ENCODE results near the gene GPR78. TPM values are rescaled to one million over a fixed set of nuclear protein-coding genes. Genes with fewer than 3 reads are reported as not detected.

GPR78 gene
- polyA plus RNA-seq, 1 donor (not counting 4 experiments of a cell fraction or from before 2014, with no cell fraction given) = not detected

DNA sequence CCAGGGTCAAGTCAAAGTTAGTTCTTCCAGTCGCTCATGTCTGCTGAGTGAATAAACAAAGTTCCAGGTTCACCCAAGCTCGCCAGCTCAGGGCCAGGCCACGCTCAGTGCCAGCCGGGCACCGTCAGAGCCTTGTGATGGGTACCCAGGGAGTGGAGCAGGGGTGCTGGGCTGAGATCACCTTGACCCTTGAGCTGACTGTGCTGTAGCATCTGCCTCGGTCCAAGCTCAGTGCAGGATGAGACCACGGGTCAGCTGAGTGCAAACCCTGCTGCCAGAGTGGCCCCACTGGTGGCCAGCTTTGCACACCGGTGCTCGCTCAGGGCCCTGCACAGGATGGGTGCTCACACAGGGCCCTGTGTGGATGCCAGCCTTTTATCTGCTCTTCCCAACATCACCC, 16.7 kb downstream of the GPR78 start:
- H3K27ac ChIP-seq (ENCODE audit: control insufficient read depth, insufficient read depth, low read length) = no peak overlapping the region
- H3K4me2 ChIP-seq (ENCODE audit: control insufficient read depth, extremely low read depth, insufficient read depth, low read depth, low read length) = no peak overlapping the region
- no peaks in the 10 kb centered on the region for H4K20me1 ChIP-seq (ENCODE audit: control insufficient read depth, extremely low read depth, insufficient read depth, low read length)
- DNase-seq (ENCODE audit: low read depth, low spot score) (no peak), FAIRE-seq (no peak)
- no peaks in the 10 kb centered on the region for H3K79me2 ChIP-seq (ENCODE audit: control insufficient read depth, insufficient read depth, low read length)
- H3K9me1 ChIP-seq (ENCODE audit: control insufficient read depth, extremely low read depth, insufficient read depth, low read length) = no peaks in the 10 kb centered on the region
- H3K9me3 ChIP-seq (ENCODE audit: control insufficient read depth, low read depth, low read length) = no peaks in the 10 kb centered on the region
- H3K4me1 ChIP-seq (ENCODE audit: control insufficient read depth, extremely low read depth, insufficient read depth, low read length) = no peaks in the 10 kb centered on the region
- H3K27me3 ChIP-seq (ENCODE audit: control insufficient read depth, extremely low read depth, insufficient read depth, low read length) = peaks cover 24% of the 10 kb centered on the region
- dilution Hi-C loops (cut with MboI; ENCODE audit: extremely low pct_ligation_motif_present, low sequenced_read_pairs) = no loop called here
- TF ChIP-seq, protein P1, sequence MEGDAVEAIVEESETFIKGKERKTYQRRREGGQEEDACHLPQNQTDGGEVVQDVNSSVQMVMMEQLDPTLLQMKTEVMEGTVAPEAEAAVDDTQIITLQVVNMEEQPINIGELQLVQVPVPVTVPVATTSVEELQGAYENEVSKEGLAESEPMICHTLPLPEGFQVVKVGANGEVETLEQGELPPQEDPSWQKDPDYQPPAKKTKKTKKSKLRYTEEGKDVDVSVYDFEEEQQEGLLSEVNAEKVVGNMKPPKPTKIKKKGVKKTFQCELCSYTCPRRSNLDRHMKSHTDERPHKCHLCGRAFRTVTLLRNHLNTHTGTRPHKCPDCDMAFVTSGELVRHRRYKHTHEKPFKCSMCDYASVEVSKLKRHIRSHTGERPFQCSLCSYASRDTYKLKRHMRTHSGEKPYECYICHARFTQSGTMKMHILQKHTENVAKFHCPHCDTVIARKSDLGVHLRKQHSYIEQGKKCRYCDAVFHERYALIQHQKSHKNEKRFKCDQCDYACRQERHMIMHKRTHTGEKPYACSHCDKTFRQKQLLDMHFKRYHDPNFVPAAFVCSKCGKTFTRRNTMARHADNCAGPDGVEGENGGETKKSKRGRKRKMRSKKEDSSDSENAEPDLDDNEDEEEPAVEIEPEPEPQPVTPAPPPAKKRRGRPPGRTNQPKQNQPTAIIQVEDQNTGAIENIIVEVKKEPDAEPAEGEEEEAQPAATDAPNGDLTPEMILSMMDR (optimal IDR thresholded peaks at IDR 0.05 in 1 of 3, IDR thresholded peaks at IDR 0.05 in 1 of 3, conservative IDR thresholded peaks at IDR 0.05 in 1 of 3; ENCODE audit: extremely low read depth in 1 of 3, insufficient read depth in 2 of 3, low read length in 3 of 3) = no peak
- no peak for TF ChIP-seq EZH2 (IDR thresholded peaks at IDR 0.05; ENCODE audit: low read length)
- H3K36me3 ChIP-seq (ENCODE audit: control insufficient read depth in 2 of 2, extremely low read depth in 1 of 2, insufficient read depth in 2 of 2, low read length in 2 of 2) = no peaks in the 10 kb centered on the region
- H3K4me3 ChIP-seq (ENCODE audit: control insufficient read depth in 2 of 3, extremely low read depth in 1 of 3, insufficient read depth in 2 of 3, low read depth in 1 of 3, low read length in 3 of 3) = no peak overlapping the region
- H2AFZ ChIP-seq (ENCODE audit: control insufficient read depth, low read length) = no peak overlapping the region
- no peak overlapping the region for H3K9ac ChIP-seq (ENCODE audit: control insufficient read depth, extremely low read depth, insufficient read depth, low read length)

DNA sequence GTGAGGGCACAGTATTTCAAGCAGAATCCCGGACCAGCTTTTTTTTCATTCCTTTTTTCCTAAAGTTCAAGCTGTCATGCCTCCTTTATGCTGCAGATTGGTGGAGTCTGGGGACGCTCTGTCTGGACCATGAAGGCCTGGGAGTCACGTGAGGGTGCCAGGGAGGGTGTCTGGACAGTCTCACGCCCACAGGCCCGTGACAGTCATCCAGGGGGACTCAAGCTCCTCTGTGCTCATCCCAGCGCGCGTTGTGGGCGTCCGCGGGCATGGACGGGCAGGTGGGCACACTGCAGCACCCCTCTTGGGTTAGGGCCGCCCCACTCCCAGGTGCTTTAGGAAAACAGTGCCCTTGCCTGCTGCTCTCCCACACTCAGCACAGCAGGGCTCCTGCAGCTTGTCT, 17.1 kb downstream of the GPR78 start:
- no peaks in the 10 kb centered on the region for H3K36me3 ChIP-seq (ENCODE audit: control insufficient read depth in 2 of 2, extremely low read depth in 1 of 2, insufficient read depth in 2 of 2, low read length in 2 of 2)
- H4K20me1 ChIP-seq (ENCODE audit: control insufficient read depth, extremely low read depth, insufficient read depth, low read length) = no peaks in the 10 kb centered on the region
- no peak overlapping the region for H3K27ac ChIP-seq (ENCODE audit: control insufficient read depth, insufficient read depth, low read length)
- H2AFZ ChIP-seq (ENCODE audit: control insufficient read depth, low read length) = no peak overlapping the region
- H3K9me1 ChIP-seq (ENCODE audit: control insufficient read depth, extremely low read depth, insufficient read depth, low read length) = no peaks in the 10 kb centered on the region
- DNase-seq (ENCODE audit: low read depth, low spot score) (no peak), FAIRE-seq (no peak)
- H3K4me2 ChIP-seq (ENCODE audit: control insufficient read depth, extremely low read depth, insufficient read depth, low read depth, low read length) = no peak overlapping the region
- H3K27me3 ChIP-seq (ENCODE audit: control insufficient read depth, extremely low read depth, insufficient read depth, low read length) = peaks cover 19% of the 10 kb centered on the region
- H3K4me1 ChIP-seq (ENCODE audit: control insufficient read depth, extremely low read depth, insufficient read depth, low read length) = no peaks in the 10 kb centered on the region
- dilution Hi-C loops (cut with MboI; ENCODE audit: extremely low pct_ligation_motif_present, low sequenced_read_pairs) = no loop called here
- no peaks in the 10 kb centered on the region for H3K79me2 ChIP-seq (ENCODE audit: control insufficient read depth, insufficient read depth, low read length)
- H3K9me3 ChIP-seq (ENCODE audit: control insufficient read depth, low read depth, low read length) = no peaks in the 10 kb centered on the region
- H3K4me3 ChIP-seq (ENCODE audit: control insufficient read depth in 2 of 3, extremely low read depth in 1 of 3, insufficient read depth in 2 of 3, low read depth in 1 of 3, low read length in 3 of 3) = no peak overlapping the region
- no peak overlapping the region for H3K9ac ChIP-seq (ENCODE audit: control insufficient read depth, extremely low read depth, insufficient read depth, low read length)
- TF ChIP-seq EZH2 (IDR thresholded peaks at IDR 0.05; ENCODE audit: low read length) = no peak
- TF ChIP-seq, protein P1 (optimal IDR thresholded peaks at IDR 0.05 in 1 of 3, IDR thresholded peaks at IDR 0.05 in 1 of 3, conservative IDR thresholded peaks at IDR 0.05 in 1 of 3; ENCODE audit: extremely low read depth in 1 of 3, insufficient read depth in 2 of 3, low read length in 3 of 3) = no peak
